WI38 (cell line): ENCODE results near the gene COL26A1.

Source experiments
- H3K4me3 ChIP-seq: 2 replicates; pipeline ENCODE4 v1.5.1; 2011; ENCODE audit warnings: low read depth, mild to moderate bottlenecking, control low read depth, low read length
- TF ChIP-seq, protein P1 (sequence below): IDR thresholded peaks from 2 replicates; pipeline ENCODE4 v1.5.1; 2012; ENCODE audit warnings: low read depth, mild to moderate bottlenecking, control low read depth, low read length

Gene COL26A1

DNA sequence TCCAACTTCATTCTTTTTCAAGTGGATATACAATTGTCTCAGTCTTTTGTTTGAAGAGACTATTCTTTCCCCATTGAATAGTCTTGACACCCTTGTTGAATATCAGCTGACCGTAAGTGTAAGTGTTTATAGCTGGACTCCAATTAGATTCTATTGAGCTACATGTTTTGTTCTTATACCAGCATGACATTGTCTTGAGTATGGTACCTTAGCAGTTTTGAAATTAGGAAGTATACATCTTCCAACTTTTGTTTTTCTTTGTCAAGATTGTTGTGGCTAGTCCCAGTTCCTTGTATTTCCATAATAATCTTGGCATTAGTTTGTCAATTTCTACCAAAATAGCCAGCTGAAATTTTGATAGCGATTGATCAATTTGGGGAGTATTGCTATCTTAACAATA is 209.5 kb downstream of the COL26A1 start:
- no peak overlapping the region for H3K4me3 ChIP-seq
- TF ChIP-seq, protein P1, sequence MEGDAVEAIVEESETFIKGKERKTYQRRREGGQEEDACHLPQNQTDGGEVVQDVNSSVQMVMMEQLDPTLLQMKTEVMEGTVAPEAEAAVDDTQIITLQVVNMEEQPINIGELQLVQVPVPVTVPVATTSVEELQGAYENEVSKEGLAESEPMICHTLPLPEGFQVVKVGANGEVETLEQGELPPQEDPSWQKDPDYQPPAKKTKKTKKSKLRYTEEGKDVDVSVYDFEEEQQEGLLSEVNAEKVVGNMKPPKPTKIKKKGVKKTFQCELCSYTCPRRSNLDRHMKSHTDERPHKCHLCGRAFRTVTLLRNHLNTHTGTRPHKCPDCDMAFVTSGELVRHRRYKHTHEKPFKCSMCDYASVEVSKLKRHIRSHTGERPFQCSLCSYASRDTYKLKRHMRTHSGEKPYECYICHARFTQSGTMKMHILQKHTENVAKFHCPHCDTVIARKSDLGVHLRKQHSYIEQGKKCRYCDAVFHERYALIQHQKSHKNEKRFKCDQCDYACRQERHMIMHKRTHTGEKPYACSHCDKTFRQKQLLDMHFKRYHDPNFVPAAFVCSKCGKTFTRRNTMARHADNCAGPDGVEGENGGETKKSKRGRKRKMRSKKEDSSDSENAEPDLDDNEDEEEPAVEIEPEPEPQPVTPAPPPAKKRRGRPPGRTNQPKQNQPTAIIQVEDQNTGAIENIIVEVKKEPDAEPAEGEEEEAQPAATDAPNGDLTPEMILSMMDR: no peak

DNA sequence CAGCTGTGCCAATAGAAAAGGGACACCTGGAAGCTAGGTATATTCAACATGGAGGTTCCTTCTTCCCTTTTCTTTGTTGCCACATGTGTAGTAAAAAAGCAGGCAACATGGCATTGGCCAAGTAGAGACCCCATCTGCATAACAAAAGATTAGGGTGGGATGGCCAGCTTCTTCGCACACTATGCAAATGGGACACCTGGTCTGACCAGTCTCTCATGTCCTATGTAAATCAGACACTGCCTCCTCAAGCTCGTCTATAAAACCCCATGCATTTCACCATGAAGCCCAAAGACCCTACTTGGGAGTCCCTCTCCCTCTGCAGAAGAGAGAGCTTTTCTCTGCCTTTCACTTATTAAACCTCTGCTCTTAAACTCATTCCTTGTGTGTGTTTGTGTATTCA is 212.5 kb downstream of the COL26A1 start:
- H3K4me3 ChIP-seq: no peak overlapping the region
- TF ChIP-seq, protein P1: no peak

DNA sequence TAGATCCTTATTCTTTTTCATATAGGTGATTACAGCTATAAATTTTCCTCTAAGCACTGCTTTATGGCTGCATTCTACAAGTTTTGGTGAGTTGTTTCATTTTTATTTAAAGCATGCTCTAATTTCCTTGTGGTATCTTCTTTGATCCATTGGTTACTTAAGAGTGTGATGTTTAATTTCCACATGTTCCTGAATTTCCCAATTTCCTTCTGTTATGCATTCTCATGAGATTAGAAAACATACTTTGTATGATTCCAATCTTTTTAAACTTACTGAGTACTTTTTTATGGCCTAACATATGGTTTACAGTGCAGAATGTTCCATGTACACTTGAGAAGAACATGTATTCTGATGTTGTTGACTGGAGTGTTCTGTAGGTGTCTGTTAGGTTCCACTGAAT is 213.0 kb downstream of the COL26A1 start:
- H3K4me3 ChIP-seq: no peak overlapping the region
- TF ChIP-seq, protein P1: no peak

DNA sequence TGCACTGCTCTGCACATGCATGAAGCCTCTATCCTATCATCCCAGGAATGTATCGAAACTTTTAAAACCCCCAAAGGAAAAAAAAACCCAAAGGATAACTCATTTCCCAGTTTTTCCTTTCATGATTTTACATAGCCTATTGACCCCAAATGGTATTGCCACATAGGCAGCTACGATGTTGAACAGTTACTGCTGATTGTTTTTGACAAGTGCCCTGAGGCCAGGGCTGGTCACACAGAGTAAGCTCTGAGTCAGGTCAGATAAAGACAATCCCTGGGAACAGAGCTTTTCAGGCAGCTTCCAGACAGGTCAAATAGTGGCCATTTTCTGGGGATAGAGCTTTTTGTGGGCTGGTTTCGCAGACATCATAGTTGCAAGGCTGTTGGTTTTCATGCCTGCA is 214.3 kb downstream of the COL26A1 start:
- no peak overlapping the region for H3K4me3 ChIP-seq
- TF ChIP-seq, protein P1: no peak

DNA sequence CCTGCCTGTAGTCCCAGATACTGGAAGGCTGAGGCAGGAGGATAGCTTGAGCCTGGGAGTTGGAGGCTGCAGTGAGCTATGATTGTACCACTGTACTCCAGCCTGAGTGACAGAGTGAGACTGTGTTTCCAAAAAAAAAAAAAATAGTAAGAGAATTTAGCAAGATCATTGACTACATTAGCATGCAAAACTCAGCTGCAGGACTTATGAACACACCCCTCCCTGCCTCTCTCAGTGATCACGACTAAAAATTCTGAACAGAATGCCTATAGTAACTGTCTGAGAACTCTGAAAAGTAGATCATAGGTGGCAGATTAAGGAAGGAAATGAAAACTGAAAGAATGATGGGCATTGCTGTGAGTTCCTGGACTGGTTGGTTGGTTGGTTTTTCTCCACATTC is 215.9 kb downstream of the COL26A1 start:
- H3K4me3 ChIP-seq: no peak overlapping the region
- TF ChIP-seq, protein P1: no peak

DNA sequence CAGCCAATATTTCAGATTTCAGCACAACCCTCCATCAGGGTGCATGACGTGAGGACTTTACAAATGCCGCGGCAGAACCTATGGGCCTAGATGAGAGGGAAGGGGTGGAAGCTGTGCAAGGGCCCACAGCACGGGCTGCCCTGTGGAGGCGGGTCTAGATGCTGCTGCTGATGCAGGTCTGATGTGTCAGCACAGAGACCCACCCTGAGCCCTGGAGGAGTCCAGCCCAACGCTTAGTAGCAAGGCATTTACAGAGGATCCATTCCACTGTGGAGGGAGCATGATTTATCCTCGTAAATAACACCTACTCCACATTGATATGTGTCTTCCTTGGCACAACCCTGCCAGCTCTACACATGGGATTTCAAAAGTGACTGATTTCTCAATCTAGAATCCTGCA is 217.9 kb downstream of the COL26A1 start:
- TF ChIP-seq, protein P1: no peak

DNA sequence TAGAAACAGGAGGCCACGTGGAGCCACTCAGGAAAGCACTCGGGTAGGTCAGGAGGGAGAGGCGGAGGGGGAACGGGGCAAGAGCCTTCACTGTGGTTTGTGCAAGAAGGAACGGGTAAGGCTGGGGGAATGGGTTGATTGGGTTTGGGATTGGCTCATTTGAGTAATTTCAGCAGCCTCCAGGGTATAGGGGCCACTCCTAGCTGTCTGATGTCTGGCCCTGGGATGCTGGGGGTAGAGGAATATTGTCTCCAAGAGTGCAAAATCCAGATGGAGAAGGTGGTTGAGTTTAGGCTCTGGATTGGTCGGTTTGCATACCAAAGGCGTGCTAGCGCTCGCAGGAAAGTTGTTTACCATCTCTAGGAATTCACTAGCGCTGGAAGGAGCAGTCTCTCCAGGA is 219.2 kb downstream of the COL26A1 start:
- H3K4me3 ChIP-seq: no peak overlapping the region
- TF ChIP-seq, protein P1: no peak

More for the DNA sequence above, 217.9 kb downstream of the COL26A1 start:
- H3K4me3 ChIP-seq: no peak overlapping the region
